ENCODE data around the gene SMC2.

SMC2 gene

GRCh38 chr9:104093647-104094533 lies at the start of gene SMC2:
Gene SMC2 (plus strand): TSS chr9:104094309. CDS start chr9:104095385, 1,076 bp downstream.
- DNase-seq, result peak; percentile 92

GRCh38 chr9:104068546-104068945 lies 25.6 kb upstream of the SMC2 start:
- no peak for DNase-seq

GRCh38 chr9:104069288-104069687 lies 24.8 kb upstream of the SMC2 start:
- DNase-seq, result no peak

- DNase-seq, result no peak
Measured at GRCh38 chr9:104071589-104071988, 22.5 kb upstream of the SMC2 start.

- no peak for DNase-seq
Measured at GRCh38 chr9:104073098-104073769, 20.9 kb upstream of the SMC2 start.

- DNase-seq, result no peak
Measured at GRCh38 chr9:104073770-104074133, 20.4 kb upstream of the SMC2 start.

- no peak for DNase-seq
Measured at GRCh38 chr9:104074876-104075275, 19.2 kb upstream of the SMC2 start.

- DNase-seq, result no peak
Measured at GRCh38 chr9:104075801-104076753, 18.0 kb upstream of the SMC2 start.

GRCh38 chr9:104078596-104078995 lies 15.5 kb upstream of the SMC2 start:
- no peak for DNase-seq

- no peak for DNase-seq
Measured at GRCh38 chr9:104080983-104081382, 13.1 kb upstream of the SMC2 start.

- no peak for DNase-seq
Measured at GRCh38 chr9:104082168-104082567, 11.9 kb upstream of the SMC2 start.

GRCh38 chr9:104085525-104085924 lies 8.6 kb upstream of the SMC2 start:
- no peak for DNase-seq

GRCh38 chr9:104087894-104088293 lies 6.2 kb upstream of the SMC2 start:
- DNase-seq, result no peak

- no peak for DNase-seq
Measured at GRCh38 chr9:104088416-104088815, 5.7 kb upstream of the SMC2 start.

GRCh38 chr9:104090578-104090977 lies 3.5 kb upstream of the SMC2 start:
- DNase-seq, result no peak

GRCh38 chr9:104091116-104091515 lies 3.0 kb upstream of the SMC2 start:
- DNase-seq, result no peak

GRCh38 chr9:104091708-104092107 lies 2.4 kb upstream of the SMC2 start:
- DNase-seq, result no peak

- no peak for DNase-seq
Measured at GRCh38 chr9:104092192-104092591, 1.9 kb upstream of the SMC2 start.

GRCh38 chr9:104092875-104093600 lies 1.1 kb upstream of the SMC2 start:
- no peak for DNase-seq

- DNase-seq, result no peak
Measured at GRCh38 chr9:104094534-104095015, 466 bp downstream of the SMC2 start.

GRCh38 chr9:104099630-104100029 lies 5.5 kb downstream of the SMC2 start:
- DNase-seq, result no peak

- DNase-seq, result no peak
Measured at GRCh38 chr9:104104360-104104759, 10.3 kb downstream of the SMC2 start.

Data from stimulated activated CD4-positive, alpha-beta T cell treated with anti-CD3 and anti-CD28 coated beads, Interleukin-12 subunit alpha, Interleukin-12 subunit beta, amount 100 ng/mL, for 4 hours (primary cell).